Choroid plexus epithelial cell (primary cell): ENCODE results near the gene RALGPS1.

Experiments
- DNase-seq: peaks from one replicate; pipeline ENCODE4 v3.0.0-alpha.2; 2010; ENCODE audit warnings: low read depth
- H3K4me3 ChIP-seq: 2 replicates; pipeline ENCODE4 v1.5.1; 2011; ENCODE audit warnings: low read depth, mild to moderate bottlenecking, control low read depth, low read length, moderate library complexity
- CTCF ChIP-seq: conservative IDR thresholded peaks from 2 replicates; pipeline ENCODE4 v1.5.1; 2011; ENCODE audit warnings: low read depth, mild to moderate bottlenecking, control low read depth, inconsistent platforms, low read length, moderate library complexity

RALGPS1 gene

GRCh38 chr9:127258606-127259471, 344.3 kb downstream of the RALGPS1 start:
- no peak overlapping the region for H3K4me3 ChIP-seq
- no peak for TF ChIP-seq CTCF
- DNase-seq: no peak

GRCh38 chr9:127262602-127263001, 348.0 kb downstream of the RALGPS1 start:
- DNase-seq: no peak
- no peak overlapping the region for H3K4me3 ChIP-seq
- no peak for TF ChIP-seq CTCF

GRCh38 chr9:127263237-127263636, 348.7 kb downstream of the RALGPS1 start:
- H3K4me3 ChIP-seq: no peak overlapping the region
- no peak for DNase-seq
- TF ChIP-seq CTCF: no peak

GRCh38 chr9:127263664-127264063, 349.1 kb downstream of the RALGPS1 start:
- TF ChIP-seq CTCF: no peak
- peak; percentile 26 for DNase-seq
- no peak overlapping the region for H3K4me3 ChIP-seq

- peak; percentile 14 for DNase-seq
- no peak within 1 kb of the TSS for H3K4me3 ChIP-seq
- TF ChIP-seq CTCF: no peak
Measured at GRCh38 chr9:127264462-127265219, 350.1 kb downstream of the RALGPS1 start, which contains the start of gene GARNL3. Gene GARNL3, plus strand, starts transcription at chr9:127264774. Its CDS starts 104 bp downstream, at chr9:127264878.

- DNase-seq: no peak
- H3K4me3 ChIP-seq: no peak overlapping the region
- TF ChIP-seq CTCF: no peak
Measured at GRCh38 chr9:127267793-127268525, 353.4 kb downstream of the RALGPS1 start.
